Stomach (tissue), 9 donors: Measurements from ENCODE around the gene TTL. TPM values are rescaled to one million over a fixed set of nuclear protein-coding genes. Genes with fewer than 3 reads are reported as not detected.

Experiments used
- DNase-seq, 2 donors: peaks; one replicate each; pipeline versions ENCODE4 v3.0.0 to v3.0.0-alpha.2; 2013 to 2019
- H3K27ac ChIP-seq, 5 donors: fragments of 200-600 bp in 4 of 5; sonication (generic) in 4 of 5; one replicate each; pipeline ENCODE4 v1.5.1; 2013 to 2019; ENCODE audit warnings: mild to moderate bottlenecking in 1 of 5, moderate library complexity in 1 of 5
- H3K27me3 ChIP-seq, 3 donors: fragments of 200-600 bp; sonication (generic); one replicate each; pipeline ENCODE4 v1.5.1; 2017 to 2019; ENCODE audit warnings: mixed run types in 1 of 3
- H3K36me3 ChIP-seq, 4 donors: fragments of 200-600 bp; sonication (generic); 1 replicate in 3 of 4; 2 replicates in 1 of 4; pipeline ENCODE4 v1.5.1; 2016 to 2019
- H3K4me1 ChIP-seq, 4 donors: fragments of 200-600 bp; sonication (generic); one replicate each; pipeline ENCODE4 v1.5.1; 2016 to 2019
- H3K4me3 ChIP-seq, 4 donors: fragments of 200-600 bp; sonication (generic) in 3 of 4; one replicate each; pipeline ENCODE4 v1.5.1; 2016 to 2019; ENCODE audit warnings: mild to moderate bottlenecking in 1 of 4
- H3K9me3 ChIP-seq, 4 donors: fragments of 200-600 bp; sonication (generic); one replicate each; pipeline ENCODE4 v1.5.1; 2016 to 2019
- EP300 ChIP-seq: sonication (generic); formaldehyde crosslinking; IDR thresholded peaks from one replicate; pipeline ENCODE4 v1.6.1; 2017; ENCODE audit warnings: antibody characterized with exemption
- POLR2A ChIP-seq, 4 donors: fragments of 450-650 bp; IDR thresholded peaks; one replicate each; pipeline ENCODE4 v1.6.1; 2016; ENCODE audit warnings: antibody characterized with exemption in 4 of 4, control low read depth in 2 of 4, mild to moderate bottlenecking in 1 of 4, moderate library complexity in 1 of 4
- POLR2AphosphoS5 ChIP-seq, 3 donors: sonication (generic); formaldehyde crosslinking; IDR thresholded peaks; one replicate each; pipeline ENCODE4 v1.6.1; 2016; ENCODE audit warnings: antibody characterized with exemption in 3 of 3
- WGBS, 5 donors: extraction: QIAGEN DNeasy Blood & Tissue Kit in 3 of 5; methylation state at CpG; one replicate each; pipeline versions ENCODE4 v1.1.5 to v1.1.7; 2013 to 2018; 5-methylcytosine and 5-hydroxymethylcytosine counted together
- intact Hi-C: fragments of 100-400 bp; cut with DNase I; formaldehyde crosslinking; loops from one replicate; pipeline ENCODE4 v1.15.1; 2023; ENCODE audit warnings: low total_unique reads
- polyA plus RNA-seq, 3 donors: library from polyadenylated mRNA; stranded (reverse); fragments of 200-250 nt; gene quantifications; one replicate each; pipeline ENCODE4 v1.2.3, GENCODE V29; 2013
- total RNA-seq, 5 donors: library from RNA; depleted of rRNA; stranded (reverse); fragments of >200 nt; gene quantifications; one replicate each; pipeline versions ENCODE4 v1.1.0 to v1.2.3, GENCODE V29; 2014 to 2016
- TF ChIP-seq, protein P1 (sequence below), 7 experiments: fragments of 450-650 bp in 4 of 7; fragments of 200-600 bp in 3 of 7; sonication (generic) in 3 of 7; IDR thresholded peaks; one replicate each; pipeline ENCODE4 v1.5.1; 2016 to 2019; ENCODE audit warnings: antibody characterized with exemption in 7 of 7, control low read depth in 2 of 7, mild to moderate bottlenecking in 1 of 7
- donor health status: healthy with polysubstance abuse.
- donor health status: Bipolar disorder and iron deficiency.
- donor health status: healthy.

The TTL gene
- total and polyA plus RNA-seq, 8 donors = 2.7 to 26.5 (median 6.0) TPM

DNA sequence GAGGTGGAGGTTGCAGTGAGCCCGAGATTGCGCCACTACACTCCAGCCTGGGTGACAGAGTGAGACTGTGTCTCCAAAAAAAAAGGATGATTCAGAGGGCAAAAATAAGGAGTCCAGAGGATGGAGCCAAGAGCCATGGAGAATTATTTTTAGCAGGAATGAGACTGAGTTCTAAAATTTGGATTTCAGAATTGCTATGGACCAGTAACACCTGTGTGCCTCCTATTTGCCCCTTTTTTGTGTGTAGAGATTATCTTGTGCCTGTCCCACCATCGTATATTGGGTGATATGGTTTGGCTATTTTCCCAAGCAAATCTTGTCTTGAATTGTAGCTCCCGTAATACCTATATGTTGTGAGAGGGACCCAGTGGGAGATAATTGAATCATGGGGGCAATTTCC lies 32.1 kb upstream of the TTL start:
- Histone ChIP-seq H3K36me3 (no peaks in the 10 kb centered on the region), H3K27me3 (no peaks in the 10 kb centered on the region), H3K4me1 (no peaks in the 10 kb centered on the region), H3K9me3 (peaks cover 0 to 11% (median 4%) of the 10 kb centered on the region in 4 donors), H3K27ac (no peak overlapping the region), H3K4me3 (no peak overlapping the region)
- TF ChIP-seq, protein P1, sequence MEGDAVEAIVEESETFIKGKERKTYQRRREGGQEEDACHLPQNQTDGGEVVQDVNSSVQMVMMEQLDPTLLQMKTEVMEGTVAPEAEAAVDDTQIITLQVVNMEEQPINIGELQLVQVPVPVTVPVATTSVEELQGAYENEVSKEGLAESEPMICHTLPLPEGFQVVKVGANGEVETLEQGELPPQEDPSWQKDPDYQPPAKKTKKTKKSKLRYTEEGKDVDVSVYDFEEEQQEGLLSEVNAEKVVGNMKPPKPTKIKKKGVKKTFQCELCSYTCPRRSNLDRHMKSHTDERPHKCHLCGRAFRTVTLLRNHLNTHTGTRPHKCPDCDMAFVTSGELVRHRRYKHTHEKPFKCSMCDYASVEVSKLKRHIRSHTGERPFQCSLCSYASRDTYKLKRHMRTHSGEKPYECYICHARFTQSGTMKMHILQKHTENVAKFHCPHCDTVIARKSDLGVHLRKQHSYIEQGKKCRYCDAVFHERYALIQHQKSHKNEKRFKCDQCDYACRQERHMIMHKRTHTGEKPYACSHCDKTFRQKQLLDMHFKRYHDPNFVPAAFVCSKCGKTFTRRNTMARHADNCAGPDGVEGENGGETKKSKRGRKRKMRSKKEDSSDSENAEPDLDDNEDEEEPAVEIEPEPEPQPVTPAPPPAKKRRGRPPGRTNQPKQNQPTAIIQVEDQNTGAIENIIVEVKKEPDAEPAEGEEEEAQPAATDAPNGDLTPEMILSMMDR (IDR thresholded peaks at IDR 0.05) = no peak
- no peak for TF ChIP-seq EP300
- TF ChIP-seq POLR2A (IDR thresholded peaks at IDR 0.05) = no peak
- TF ChIP-seq POLR2AphosphoS5 (IDR thresholded peaks at IDR 0.05) = no peak
- 88 to 95% (median 93%) methylated on average over 4 of the region's 4 CpGs for WGBS, 5 donors
- DNase-seq = no peak
- intact Hi-C loops = no loop called here

DNA sequence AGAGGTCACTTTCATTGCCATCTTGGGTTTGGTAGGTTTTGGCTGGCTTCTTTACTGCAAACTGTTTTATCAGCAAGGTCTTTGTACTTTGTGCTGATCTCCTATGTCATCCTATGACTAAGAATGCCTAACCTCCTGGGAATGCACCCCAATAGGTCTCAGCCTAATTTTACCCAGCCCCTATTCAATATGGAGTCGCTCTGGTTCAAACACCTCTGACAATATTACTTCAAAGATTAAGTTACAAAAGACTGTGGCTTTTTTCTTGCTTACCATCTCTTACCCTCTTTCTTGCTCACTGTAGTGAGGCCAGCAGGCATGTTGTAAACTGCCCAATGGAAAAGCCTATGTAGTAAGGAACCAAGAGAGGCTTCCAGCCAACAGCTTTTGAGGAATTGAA lies 30.6 kb upstream of the TTL start:
- no peaks in the 10 kb centered on the region for H3K27me3 ChIP-seq
- H3K27ac ChIP-seq = no peak overlapping the region
- WGBS, 5 donors = 92 to 100% (median 95%) methylated on average over 1 of the region's 1 CpG
- peaks cover 0 to 11% (median 4%) of the 10 kb centered on the region in 4 donors for H3K9me3 ChIP-seq
- TF ChIP-seq POLR2AphosphoS5 (IDR thresholded peaks at IDR 0.05) (no peak), POLR2A (IDR thresholded peaks at IDR 0.05) (no peak), EP300 (no peak)
- TF ChIP-seq, protein P1 (IDR thresholded peaks at IDR 0.05) = no peak
- intact Hi-C loops = no loop called here
- H3K4me1 ChIP-seq = no peaks in the 10 kb centered on the region
- no peak overlapping the region for H3K4me3 ChIP-seq
- H3K36me3 ChIP-seq = no peaks in the 10 kb centered on the region
- DNase-seq = no peak

DNA sequence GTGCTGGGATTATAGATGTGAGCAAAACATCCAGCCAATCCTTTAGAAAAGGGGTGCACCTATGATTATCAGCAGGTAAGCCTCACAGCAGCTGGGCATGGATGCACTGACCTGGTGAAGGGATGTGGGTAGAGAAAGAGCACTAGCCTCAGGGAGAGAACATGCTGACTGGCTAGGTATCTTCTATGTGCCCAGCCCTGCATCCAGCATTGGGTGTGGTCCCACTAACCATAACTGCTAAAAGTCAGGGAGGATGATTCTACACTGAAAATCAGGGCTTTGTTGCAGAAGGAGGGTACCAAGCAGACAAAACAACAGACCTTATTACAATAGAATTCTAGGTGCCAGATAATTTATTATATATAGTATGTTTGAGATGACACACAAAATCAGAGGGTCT lies 27.4 kb upstream of the TTL start:
- Histone ChIP-seq H3K4me1 (no peaks in the 10 kb centered on the region), H3K4me3 (no peak overlapping the region), H3K9me3 (peaks cover 0 to 9% (median 4%) of the 10 kb centered on the region in 4 donors), H3K36me3 (no peaks in the 10 kb centered on the region), H3K27me3 (no peaks in the 10 kb centered on the region), H3K27ac (no peak overlapping the region)
- intact Hi-C loops = no loop called here
- TF ChIP-seq EP300 = no peak
- TF ChIP-seq, protein P1 (IDR thresholded peaks at IDR 0.05) = no peak
- TF ChIP-seq POLR2A (IDR thresholded peaks at IDR 0.05) = no peak
- no peak for TF ChIP-seq POLR2AphosphoS5 (IDR thresholded peaks at IDR 0.05)
- DNase-seq = no peak

DNA sequence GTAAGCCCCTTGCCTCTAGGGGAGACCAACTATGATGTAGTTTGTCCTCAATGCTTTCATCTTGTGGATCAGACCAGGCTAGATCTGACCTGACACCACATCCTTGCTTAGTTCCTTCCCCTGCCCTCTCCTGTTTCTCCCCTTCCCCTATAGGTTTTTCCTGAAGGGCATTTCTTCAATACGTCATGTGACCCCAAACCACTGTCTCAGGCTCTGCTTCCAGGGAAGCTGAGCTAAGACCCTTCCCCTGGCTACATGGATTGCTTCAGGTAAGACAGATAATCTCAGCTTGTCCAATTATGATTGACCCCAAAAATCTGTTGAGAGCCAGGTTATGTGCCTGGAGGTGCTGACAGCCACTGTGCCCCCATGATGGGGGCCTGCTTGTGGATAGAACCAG lies 22.6 kb upstream of the TTL start:
- Histone ChIP-seq H3K4me3 (no peak overlapping the region), H3K4me1 (no peaks in the 10 kb centered on the region), H3K9me3 (no peaks in the 10 kb centered on the region), H3K27ac (no peak overlapping the region), H3K36me3 (no peaks in the 10 kb centered on the region), H3K27me3 (peaks cover 0 to 8% (median 0%) of the 10 kb centered on the region in 3 donors)
- 85 to 100% (median 92%) methylated on average over 1 of the region's 1 CpG for WGBS, 5 donors
- TF ChIP-seq POLR2AphosphoS5 (IDR thresholded peaks at IDR 0.05) (no peak), EP300 (no peak), POLR2A (IDR thresholded peaks at IDR 0.05) (no peak)
- TF ChIP-seq, protein P1 (IDR thresholded peaks at IDR 0.05) = no peak
- DNase-seq = no peak
- intact Hi-C loops = no loop called here
